ENCODE measurements around the gene SUN2. TPM values are rescaled to one million over a fixed set of nuclear protein-coding genes. Genes with fewer than 3 reads are reported as not detected.

Gene SUN2
- total RNA-seq, 1 donor from 2014 or later, result 209 TPM

DNA sequence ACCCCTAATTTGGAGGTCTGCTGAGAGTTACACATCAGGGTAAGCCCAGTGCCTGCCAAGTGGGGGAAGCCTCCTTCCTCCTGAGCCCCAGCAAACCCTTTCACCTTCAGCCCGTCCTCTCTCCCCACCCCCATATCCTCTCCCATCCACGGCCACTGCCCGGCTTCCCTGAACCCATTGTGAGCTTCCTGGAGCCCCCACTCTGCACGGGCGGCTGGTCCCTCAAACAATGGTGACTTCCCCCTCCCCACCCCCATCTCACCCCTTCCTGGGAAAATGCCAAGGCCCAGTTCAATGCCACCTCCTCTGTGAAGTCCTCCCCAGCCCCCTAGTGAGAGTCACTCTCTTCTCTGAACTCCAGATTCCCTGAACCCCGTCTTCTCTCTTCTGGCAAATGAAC lies 20.3 kb upstream of the SUN2 start:
- intact Hi-C loops (cut with DNase I), result no loop called here
- no peaks in the 10 kb centered on the region for H3K27me3 ChIP-seq (ENCODE audit: low read depth)
- no peak overlapping the region for H3K4me3 ChIP-seq
- no peaks in the 10 kb centered on the region for H3K9me3 ChIP-seq
- no peak for TF ChIP-seq CTCF (IDR thresholded peaks at IDR 0.05)
- peaks cover 30% of the 10 kb centered on the region for H3K36me3 ChIP-seq
- no peak overlapping the region for H3K27ac ChIP-seq
- ATAC-seq (no peak), DNase-seq (no peak)
- H3K4me1 ChIP-seq, result no peaks in the 10 kb centered on the region

DNA sequence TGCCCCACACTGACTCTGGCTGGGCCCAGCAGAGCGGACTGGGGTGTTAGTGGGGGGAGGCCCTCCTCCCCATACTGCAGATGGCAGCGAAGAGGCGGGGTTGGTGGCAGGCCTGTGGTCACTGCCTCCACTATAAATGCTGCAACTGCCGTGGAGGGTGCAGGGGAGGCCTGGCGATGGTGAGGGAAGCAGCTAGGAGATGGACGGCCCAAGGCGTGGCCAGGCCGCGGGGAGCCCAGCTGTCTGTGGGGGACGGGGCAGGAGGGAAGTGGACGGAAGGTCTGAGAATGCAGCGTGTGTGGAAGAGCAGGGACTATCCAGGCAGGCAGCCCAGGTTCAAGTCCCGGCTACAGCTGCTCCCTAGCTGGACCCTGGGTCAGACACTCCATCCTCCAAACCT lies 19.9 kb upstream of the SUN2 start:
- DNase-seq (no peak), ATAC-seq (no peak)
- Histone ChIP-seq H3K27ac (no peak overlapping the region), H3K9me3 (no peaks in the 10 kb centered on the region), H3K36me3 (peaks cover 26% of the 10 kb centered on the region), H3K4me3 (no peak overlapping the region), H3K27me3 (ENCODE audit: low read depth) (no peaks in the 10 kb centered on the region), H3K4me1 (no peaks in the 10 kb centered on the region)
- intact Hi-C loops (cut with DNase I), result no loop called here
- TF ChIP-seq CTCF (IDR thresholded peaks at IDR 0.05), result no peak

- Histone ChIP-seq H3K27me3 (ENCODE audit: low read depth) (no peaks in the 10 kb centered on the region), H3K9me3 (no peaks in the 10 kb centered on the region), H3K4me3 (no peak overlapping the region), H3K36me3 (peaks cover 16% of the 10 kb centered on the region), H3K27ac (no peak overlapping the region), H3K4me1 (no peaks in the 10 kb centered on the region)
- TF ChIP-seq CTCF (IDR thresholded peaks at IDR 0.05), result no peak
- intact Hi-C loops (cut with DNase I), result no loop called here
- no peak for ATAC-seq
- no peak for DNase-seq
These were observed 18.8 kb upstream of the SUN2 start for GRCh38 chr22:38774496-38775166.

DNA sequence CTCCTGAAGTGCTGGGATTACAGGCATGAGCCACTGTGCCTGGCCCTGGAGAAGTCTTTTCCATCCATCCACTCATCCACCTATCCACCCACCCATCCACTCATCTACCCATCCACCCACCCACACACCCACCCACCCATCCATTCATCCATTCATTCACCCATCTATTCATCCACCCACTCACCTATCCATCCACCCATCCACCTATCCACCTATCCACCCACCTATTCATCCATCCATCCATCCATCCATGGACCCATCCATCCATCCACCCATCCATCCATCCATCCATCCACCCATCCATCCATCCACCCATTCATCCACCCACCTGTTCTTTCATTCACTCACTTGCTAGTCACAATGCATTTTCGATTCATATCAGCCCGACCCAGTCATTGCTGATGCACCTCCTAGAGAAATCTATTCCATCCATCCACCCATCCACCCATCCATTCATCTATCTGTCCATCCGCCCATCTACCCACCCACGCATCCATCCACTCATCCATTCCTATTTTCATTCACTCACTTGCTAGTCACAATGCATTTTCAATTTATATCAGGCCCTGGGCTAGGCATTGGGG lies 17.7 kb upstream of the SUN2 start:
- ATAC-seq (no peak), DNase-seq (no peak)
- Histone ChIP-seq H3K4me3 (no peak overlapping the region), H3K27me3 (ENCODE audit: low read depth) (no peaks in the 10 kb centered on the region), H3K9me3 (no peaks in the 10 kb centered on the region), H3K27ac (no peak overlapping the region), H3K4me1 (no peaks in the 10 kb centered on the region), H3K36me3 (peaks cover 4% of the 10 kb centered on the region)
- intact Hi-C loops (cut with DNase I), result no loop called here
- no peak for TF ChIP-seq CTCF (IDR thresholded peaks at IDR 0.05)

DNA sequence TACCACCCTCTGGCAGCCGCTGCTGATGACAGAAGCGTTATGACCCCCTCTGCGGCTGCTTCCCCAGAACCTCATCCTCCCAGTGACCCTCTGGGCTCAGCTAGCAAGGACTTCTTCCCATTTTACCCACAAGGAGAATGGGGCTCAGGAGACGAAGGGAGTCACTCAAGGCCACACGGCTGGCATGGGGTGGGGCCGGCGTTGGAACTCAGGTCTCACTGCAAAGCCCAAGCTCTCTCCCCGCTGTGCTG lies 16.8 kb upstream of the SUN2 start:
- TF ChIP-seq CTCF (IDR thresholded peaks at IDR 0.05), result no peak
- Histone ChIP-seq H3K27ac (no peak overlapping the region), H3K4me3 (no peak overlapping the region), H3K27me3 (ENCODE audit: low read depth) (no peaks in the 10 kb centered on the region), H3K36me3 (no peaks in the 10 kb centered on the region), H3K4me1 (no peaks in the 10 kb centered on the region), H3K9me3 (no peaks in the 10 kb centered on the region)
- intact Hi-C loops (cut with DNase I), result no loop called here
- ATAC-seq (no peak), DNase-seq (no peak)

Measured in lower lobe of right lung (tissue), 2 donors.